Measurements from ENCODE around the gene WNT4. TPM values are rescaled to one million over a fixed set of nuclear protein-coding genes. Genes with fewer than 3 reads are reported as not detected.

Gene WNT4
- total RNA-seq = 4.4 TPM

DNA sequence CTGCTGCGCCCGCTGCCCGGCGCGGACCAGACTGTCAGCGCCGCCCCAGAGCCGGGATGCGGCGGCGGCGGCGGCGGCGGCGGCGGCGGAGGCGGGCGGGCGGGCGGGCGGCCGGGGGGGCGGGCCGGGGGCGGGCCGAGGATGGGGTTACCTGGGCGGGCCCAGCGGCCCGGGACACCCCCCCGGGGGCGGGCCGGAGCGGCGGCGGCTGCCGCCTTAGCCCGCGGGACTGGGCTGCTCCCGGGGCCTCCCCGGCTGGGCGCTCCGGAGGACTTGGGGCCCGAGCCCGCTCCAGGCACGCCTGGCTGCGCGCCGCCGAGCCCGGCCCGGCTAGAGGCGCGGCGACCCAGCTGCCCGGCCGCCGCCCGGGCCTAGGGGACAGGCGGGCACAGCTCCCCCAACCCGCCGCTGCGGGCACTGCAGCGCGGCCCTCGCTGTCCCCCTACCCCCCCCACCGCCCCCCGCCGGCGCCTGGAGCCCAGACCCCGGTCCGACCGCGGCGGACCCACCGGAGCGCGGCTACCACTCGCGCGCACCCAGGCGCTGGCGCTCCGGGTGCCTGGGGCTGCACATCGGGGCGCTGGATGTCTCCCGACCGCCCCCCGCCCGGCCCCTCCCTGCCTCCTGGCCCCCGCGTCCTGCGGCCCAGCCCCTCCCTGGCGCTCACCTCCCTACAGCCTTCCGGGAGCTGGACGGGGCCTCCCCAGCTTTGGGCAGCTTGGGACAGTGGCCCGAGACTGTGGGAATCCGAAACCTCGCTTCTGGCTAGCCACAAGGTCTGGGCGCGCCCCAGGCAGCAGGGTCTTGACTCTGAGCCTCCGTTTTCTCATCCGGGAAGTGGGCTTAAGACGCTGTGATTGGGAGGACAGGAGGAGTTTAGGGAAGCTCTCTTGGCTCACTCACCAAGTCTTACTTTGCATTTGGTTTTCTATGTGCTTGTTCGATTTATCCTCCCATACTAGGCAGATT, at the start of gene WNT4:
Gene WNT4, minus strand, starts transcription at position 33 of the 969 bp plus-strand sequence. CDS start 175 bp downstream, outside the sequence.

Other genes with a start within 250 kb of the WNT4 start
- gene HSPG2, start 205.8 kb downstream of the WNT4 start, total RNA-seq = 11.3 TPM
- gene CELA3B, start 166.1 kb downstream of the WNT4 start, total RNA-seq = not detected
- gene CELA3A, start 141.4 kb downstream of the WNT4 start, total RNA-seq = not detected
- gene CDC42, start 90.4 kb downstream of the WNT4 start, total RNA-seq = 243 TPM

All from parietal lobe (tissue), 1 donor.